GM18873 (cell line): ENCODE results near the gene OGFR.

Experiments used
- ATAC-seq: cut with Tn5 transposase; IDR thresholded peaks from one replicate; pipeline ENCODE4 v1.9.1; 2021; ENCODE audit warnings: mild to moderate bottlenecking, moderate library complexity, moderate number of reproducible peaks; ENCODE audit not compliant: unreplicated experiment, low FRiP score

OGFR gene

GRCh38 chr20:62804627-62805154 is at the start of gene OGFR:
Gene OGFR (plus strand): TSS chr20:62804835. CDS start chr20:62804860, 25 bp downstream.
- ATAC-seq = no peak

- no peak for ATAC-seq
Observed at GRCh38 chr20:62754991-62755356, 49.7 kb upstream of the OGFR start.

- ATAC-seq = no peak
Observed at GRCh38 chr20:62755817-62756724, 48.6 kb upstream of the OGFR start.

- ATAC-seq = no peak
Observed at GRCh38 chr20:62758226-62758912, 46.3 kb upstream of the OGFR start.

GRCh38 chr20:62759981-62760431 is 44.6 kb upstream of the OGFR start:
- ATAC-seq = no peak

- ATAC-seq = no peak
Observed at GRCh38 chr20:62760471-62760855, 44.2 kb upstream of the OGFR start.

- ATAC-seq = no peak
Observed at GRCh38 chr20:62760856-62761758, 43.5 kb upstream of the OGFR start.

GRCh38 chr20:62761759-62762131 is 42.9 kb upstream of the OGFR start:
- ATAC-seq = no peak

GRCh38 chr20:62762376-62762775 is 42.3 kb upstream of the OGFR start:
- no peak for ATAC-seq

GRCh38 chr20:62762801-62763368 is 41.8 kb upstream of the OGFR start:
- no peak for ATAC-seq

- no peak for ATAC-seq
Observed at GRCh38 chr20:62763404-62763803, 41.2 kb upstream of the OGFR start.

GRCh38 chr20:62764156-62764935 is 40.3 kb upstream of the OGFR start:
- ATAC-seq = no peak

GRCh38 chr20:62765021-62765420 is 39.6 kb upstream of the OGFR start:
- ATAC-seq = no peak

- no peak for ATAC-seq
Observed at GRCh38 chr20:62765432-62766070, 39.1 kb upstream of the OGFR start.

GRCh38 chr20:62766071-62766450 is 38.6 kb upstream of the OGFR start:
- no peak for ATAC-seq

GRCh38 chr20:62766716-62767115 is 37.9 kb upstream of the OGFR start:
- no peak for ATAC-seq

GRCh38 chr20:62768234-62768546 is 36.4 kb upstream of the OGFR start:
- no peak for ATAC-seq

- ATAC-seq = no peak
Observed at GRCh38 chr20:62768551-62769287, 35.9 kb upstream of the OGFR start.
